ENCODE measurements around the gene PDE6B.

The PDE6B gene

DNA sequence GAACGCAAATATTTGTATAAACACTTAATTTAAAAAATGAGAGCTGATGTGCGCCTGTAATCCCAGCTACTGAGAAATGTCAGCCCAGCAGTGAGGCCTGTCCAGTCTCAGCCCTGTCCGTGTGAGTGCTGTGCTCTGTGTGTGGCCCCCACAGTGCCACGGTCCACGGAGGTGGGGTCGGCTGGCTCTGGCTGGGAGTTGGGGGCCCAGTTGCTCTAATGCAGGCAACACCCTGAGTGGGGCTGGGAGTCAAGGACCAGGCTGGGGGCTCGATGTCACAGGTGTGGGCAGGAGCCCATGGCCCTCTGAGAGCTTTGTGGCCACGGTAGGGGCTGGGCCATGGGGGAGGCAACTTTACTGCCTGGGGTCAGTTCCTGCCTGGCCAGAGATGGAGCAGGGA lies 93.1 kb downstream of the PDE6B start:
- Histone ChIP-seq H3K4me1 (peaks cover 0 to 13% (median 0%) of the 10 kb centered on the region in 4 donors), H3K4me3 (no peak overlapping the region), H3K27me3 (no peaks in the 10 kb centered on the region), H3K36me3 (peaks cover 0 to 20% (median 9%) of the 10 kb centered on the region in 3 donors), H3K9me3 (no peaks in the 10 kb centered on the region), H3K27ac (no peak overlapping the region)
- TF ChIP-seq, protein P1, sequence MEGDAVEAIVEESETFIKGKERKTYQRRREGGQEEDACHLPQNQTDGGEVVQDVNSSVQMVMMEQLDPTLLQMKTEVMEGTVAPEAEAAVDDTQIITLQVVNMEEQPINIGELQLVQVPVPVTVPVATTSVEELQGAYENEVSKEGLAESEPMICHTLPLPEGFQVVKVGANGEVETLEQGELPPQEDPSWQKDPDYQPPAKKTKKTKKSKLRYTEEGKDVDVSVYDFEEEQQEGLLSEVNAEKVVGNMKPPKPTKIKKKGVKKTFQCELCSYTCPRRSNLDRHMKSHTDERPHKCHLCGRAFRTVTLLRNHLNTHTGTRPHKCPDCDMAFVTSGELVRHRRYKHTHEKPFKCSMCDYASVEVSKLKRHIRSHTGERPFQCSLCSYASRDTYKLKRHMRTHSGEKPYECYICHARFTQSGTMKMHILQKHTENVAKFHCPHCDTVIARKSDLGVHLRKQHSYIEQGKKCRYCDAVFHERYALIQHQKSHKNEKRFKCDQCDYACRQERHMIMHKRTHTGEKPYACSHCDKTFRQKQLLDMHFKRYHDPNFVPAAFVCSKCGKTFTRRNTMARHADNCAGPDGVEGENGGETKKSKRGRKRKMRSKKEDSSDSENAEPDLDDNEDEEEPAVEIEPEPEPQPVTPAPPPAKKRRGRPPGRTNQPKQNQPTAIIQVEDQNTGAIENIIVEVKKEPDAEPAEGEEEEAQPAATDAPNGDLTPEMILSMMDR (IDR thresholded peaks at IDR 0.05): no peak
- intact Hi-C loops (cut with DNase I; ENCODE audit: low total_unique reads): no loop called here
- DNase-seq: no peak

Measured in tibial artery (tissue), 4 donors.